HEK293 (cell line): Measurements from ENCODE around the gene STPG3.

Source experiments
- CTCF ChIP-seq: fragments of 450-650 bp; formaldehyde crosslinking; IDR thresholded peaks from 2 replicates; pipeline ENCODE4 v1.5.1; 2016; ENCODE audit warnings: missing biosample characterization, missing genetic modification characterization
- GLI2 ChIP-seq: fragments of 450-650 bp; formaldehyde crosslinking; IDR thresholded peaks from 2 replicates; pipeline ENCODE4; 2017; ENCODE audit warnings: missing biosample characterization, missing genetic modification characterization, low read depth, borderline replicate concordance
- GLI4 ChIP-seq: fragments of 450-650 bp; formaldehyde crosslinking; IDR thresholded peaks from 2 replicates; pipeline ENCODE4 v1.5.1; 2016; ENCODE audit warnings: missing biosample characterization, missing genetic modification characterization
- HOXA7 ChIP-seq: sonication (generic); formaldehyde crosslinking; IDR thresholded peaks from 2 replicates; pipeline ENCODE4 v1.8.1; 2022; ENCODE audit warnings: missing genetic modification reagents, borderline replicate concordance
- KLF10 ChIP-seq: fragments of 450-650 bp; IDR thresholded peaks from 2 replicates; pipeline ENCODE4 v1.5.1; 2018; ENCODE audit warnings: missing biosample characterization, mild to moderate bottlenecking, missing genetic modification characterization
- OSR2 ChIP-seq: fragments of 450-650 bp; formaldehyde crosslinking; IDR thresholded peaks from 2 replicates; pipeline ENCODE4 v1.5.1; 2016; ENCODE audit warnings: missing biosample characterization, missing genetic modification characterization
- OVOL3 ChIP-seq: fragments of 450-650 bp; formaldehyde crosslinking; IDR thresholded peaks from 2 replicates; pipeline ENCODE4 v1.5.1; 2016; ENCODE audit warnings: missing biosample characterization, missing genetic modification characterization
- PBX3 ChIP-seq: sonication (generic); formaldehyde crosslinking; IDR thresholded peaks from 2 replicates; pipeline ENCODE4 v1.8.1; 2022; ENCODE audit warnings: mild to moderate bottlenecking, moderate library complexity, missing genetic modification reagents
- SP2 ChIP-seq: fragments of 450-650 bp; formaldehyde crosslinking; IDR thresholded peaks from 2 replicates; pipeline ENCODE4 v1.5.1; 2016; ENCODE audit warnings: missing biosample characterization, missing genetic modification characterization
- TRIM28 ChIP-seq: IDR thresholded peaks from 2 replicates; pipeline ENCODE4 v1.6.1; 2011; ENCODE audit warnings: low read length, control low read depth, borderline replicate concordance
- WT1 ChIP-seq: fragments of 450-650 bp; formaldehyde crosslinking; IDR thresholded peaks from 2 replicates; pipeline ENCODE4 v1.5.1; 2016; ENCODE audit warnings: missing biosample characterization, missing genetic modification characterization
- ZBTB8A ChIP-seq: fragments of 450-650 bp; formaldehyde crosslinking; IDR thresholded peaks from 2 replicates; pipeline ENCODE4 v1.5.1; 2016; ENCODE audit warnings: missing biosample characterization, missing genetic modification characterization
- ZFP41 ChIP-seq: fragments of 450-650 bp; formaldehyde crosslinking; IDR thresholded peaks from 2 replicates; pipeline ENCODE4 v1.5.1; 2016; ENCODE audit warnings: missing biosample characterization, missing genetic modification characterization, borderline replicate concordance
- ZNF133 ChIP-seq: fragments of 450-650 bp; formaldehyde crosslinking; IDR thresholded peaks from 2 replicates; pipeline ENCODE4 v1.5.1; 2016; ENCODE audit warnings: missing biosample characterization, missing genetic modification characterization
- ZNF140 ChIP-seq: fragments of 450-650 bp; formaldehyde crosslinking; IDR thresholded peaks from 2 replicates; pipeline ENCODE4 v1.5.1; 2016; ENCODE audit warnings: missing biosample characterization, missing genetic modification characterization
- ZNF16 ChIP-seq: fragments of 450-650 bp; formaldehyde crosslinking; IDR thresholded peaks from 2 replicates; pipeline ENCODE4 v1.5.1; 2016; ENCODE audit warnings: low read depth, missing biosample characterization, missing genetic modification characterization
- ZNF2 ChIP-seq: fragments of 450-650 bp; formaldehyde crosslinking; IDR thresholded peaks from 2 replicates; pipeline ENCODE4 v1.5.1; 2016; ENCODE audit warnings: missing biosample characterization, missing genetic modification characterization
- ZNF214 ChIP-seq: fragments of 450-650 bp; formaldehyde crosslinking; IDR thresholded peaks from 2 replicates; pipeline ENCODE4 v1.5.1; 2017; ENCODE audit warnings: missing biosample characterization, mild to moderate bottlenecking, missing genetic modification characterization, borderline replicate concordance
- ZNF274 ChIP-seq, 2 experiments: fragments of 200-500 bp in 1 of 2; fragments of 450-650 bp in 1 of 2; sonication (Bioruptor generic) in 1 of 2; formaldehyde crosslinking in 1 of 2; IDR thresholded peaks; 2 replicates each; pipeline versions ENCODE4 v1.5.1 to v1.6.1; 2014 to 2016; ENCODE audit warnings: borderline replicate concordance in 1 of 2, inconsistent platforms in 1 of 2, low read length in 1 of 2, missing biosample characterization in 1 of 2, missing genetic modification characterization in 1 of 2
- ZNF350 ChIP-seq: fragments of 450-650 bp; formaldehyde crosslinking; IDR thresholded peaks from 2 replicates; pipeline ENCODE4 v1.5.0; 2017; ENCODE audit warnings: missing biosample characterization, mild to moderate bottlenecking, missing genetic modification characterization
- ZNF362 ChIP-seq: fragments of 450-650 bp; formaldehyde crosslinking; IDR thresholded peaks from 2 replicates; pipeline ENCODE4 v1.5.1; 2016; ENCODE audit warnings: missing biosample characterization, missing genetic modification characterization
- ZNF37A ChIP-seq: fragments of 450-650 bp; IDR thresholded peaks from 2 replicates; pipeline ENCODE4 v1.5.1; 2018; ENCODE audit warnings: missing biosample characterization, missing genetic modification characterization
- ZNF449 ChIP-seq: fragments of 450-650 bp; formaldehyde crosslinking; IDR thresholded peaks from 2 replicates; pipeline ENCODE4 v1.5.1; 2017; ENCODE audit warnings: missing biosample characterization, mild to moderate bottlenecking, missing genetic modification characterization, moderate library complexity
- ZNF529 ChIP-seq: fragments of 450-650 bp; formaldehyde crosslinking; IDR thresholded peaks from 2 replicates; pipeline ENCODE4 v1.5.1; 2017; ENCODE audit warnings: missing genetic modification characterization, missing biosample characterization; ENCODE audit not compliant: insufficient replicate concordance
- ZNF596 ChIP-seq: fragments of 450-650 bp; IDR thresholded peaks from 2 replicates; pipeline ENCODE4 v1.5.0; 2018; ENCODE audit warnings: missing biosample characterization, mild to moderate bottlenecking, missing genetic modification characterization, moderate library complexity
- ZNF626 ChIP-seq: fragments of 450-650 bp; sonication (Bioruptor Pico); formaldehyde crosslinking; IDR thresholded peaks from 2 replicates; pipeline ENCODE4 v1.5.1; 2018; ENCODE audit warnings: missing biosample characterization, missing genetic modification characterization, inconsistent platforms
- ZNF645 ChIP-seq: fragments of 450-650 bp; formaldehyde crosslinking; IDR thresholded peaks from 2 replicates; pipeline ENCODE4; 2016; ENCODE audit warnings: missing biosample characterization, missing genetic modification characterization
- ZNF660 ChIP-seq: fragments of 450-650 bp; IDR thresholded peaks from 2 replicates; pipeline ENCODE4 v1.5.1; 2018; ENCODE audit warnings: missing biosample characterization, mild to moderate bottlenecking, missing genetic modification characterization
- ZNF692 ChIP-seq: fragments of 450-650 bp; formaldehyde crosslinking; IDR thresholded peaks from 2 replicates; pipeline ENCODE4 v1.5.1; 2016; ENCODE audit warnings: missing biosample characterization, missing genetic modification characterization
- ZNF701 ChIP-seq: fragments of 450-650 bp; formaldehyde crosslinking; IDR thresholded peaks from 2 replicates; pipeline ENCODE4 v1.5.1; 2016; ENCODE audit warnings: missing biosample characterization, missing genetic modification characterization
- ZNF791 ChIP-seq: fragments of 450-650 bp; formaldehyde crosslinking; IDR thresholded peaks from 2 replicates; pipeline ENCODE4 v1.5.1; 2016; ENCODE audit warnings: missing biosample characterization, missing genetic modification characterization

The STPG3 gene

GRCh38 chr9:137254624-137255447 is 3.8 kb downstream of the STPG3 start, which contains the start of gene NELFB (continued):
- TF ChIP-seq GLI4 (tag by site-specific recombination) (no peak), ZNF692 (no peak), ZNF701 (tag by site-specific recombination) (no peak), GLI2 (tag by site-specific recombination) (no peak), ZNF133 (no peak), ZFP41 (tag by site-specific recombination) (no peak), ZNF660 (tag by site-specific recombination) (peak; percentile 88; the same call in 1 of the 2 replicates), ZNF16 (no peak), ZNF362 (no peak), KLF10 (tag by site-specific recombination) (peak; percentile 70), ZNF37A (tag by site-specific recombination) (no peak), HOXA7 (CRISPR knock-in tag) (no peak), OVOL3 (tag by site-specific recombination) (no peak; the same call in 1 of the 2 replicates), TRIM28 (no peak), ZNF449 (tag by site-specific recombination) (peak; percentile 71), ZNF596 (tag by site-specific recombination) (peak; percentile 31; the same call in 1 of the 2 replicates), ZNF791 (no peak), ZNF645 (no peak), PBX3 (CRISPR knock-in tag) (peak; percentile 73), ZNF626 (no peak), OSR2 (tag by site-specific recombination) (no peak), ZBTB8A (tag by site-specific recombination) (peak; percentile 100), ZNF274 (IDR thresholded peaks at IDR 0.05; ENCODE audit: low read length) (no peak), ZNF274 (tag by site-specific recombination; IDR thresholded peaks at IDR 0.05; ENCODE audit: borderline replicate concordance) (no peak), WT1 (peak; percentile 59), ZNF214 (tag by site-specific recombination) (no peak), SP2 (tag by site-specific recombination) (peak; percentile 78), ZNF2 (no peak; the same call in 1 of the 2 replicates), ZNF140 (no peak), CTCF (tag by site-specific recombination) (peak; percentile 45; the same call in 1 of the 2 replicates), ZNF350 (tag by site-specific recombination) (no peak), ZNF529 (tag by site-specific recombination) (no peak)
